Neuron (in vitro differentiated cells): ENCODE measurements around the gene DRAXIN.

Source experiments
- H2AFZ ChIP-seq: one replicate; pipeline ENCODE4 v1.6.1; 2013; ENCODE audit warnings: low read depth, mild to moderate bottlenecking, inconsistent platforms, low read length, moderate library complexity
- H3K27me3 ChIP-seq: one replicate; pipeline ENCODE4 v1.6.1; 2013; ENCODE audit warnings: low read length; ENCODE audit not compliant: insufficient read depth
- H3K36me3 ChIP-seq: one replicate; pipeline ENCODE4 v1.6.1; 2013; ENCODE audit warnings: low read length; ENCODE audit not compliant: insufficient read depth
- H3K4me1 ChIP-seq: one replicate; pipeline ENCODE4 v1.6.1; 2013; ENCODE audit warnings: low read length; ENCODE audit not compliant: insufficient read depth
- H3K4me3 ChIP-seq: 2 replicates; pipeline ENCODE4 v1.5.1; 2013; ENCODE audit warnings: mild to moderate bottlenecking, low read length, moderate library complexity
- H3K9me3 ChIP-seq: one replicate; pipeline ENCODE4 v1.6.1; 2013; ENCODE audit warnings: low read length

DRAXIN gene

DNA sequence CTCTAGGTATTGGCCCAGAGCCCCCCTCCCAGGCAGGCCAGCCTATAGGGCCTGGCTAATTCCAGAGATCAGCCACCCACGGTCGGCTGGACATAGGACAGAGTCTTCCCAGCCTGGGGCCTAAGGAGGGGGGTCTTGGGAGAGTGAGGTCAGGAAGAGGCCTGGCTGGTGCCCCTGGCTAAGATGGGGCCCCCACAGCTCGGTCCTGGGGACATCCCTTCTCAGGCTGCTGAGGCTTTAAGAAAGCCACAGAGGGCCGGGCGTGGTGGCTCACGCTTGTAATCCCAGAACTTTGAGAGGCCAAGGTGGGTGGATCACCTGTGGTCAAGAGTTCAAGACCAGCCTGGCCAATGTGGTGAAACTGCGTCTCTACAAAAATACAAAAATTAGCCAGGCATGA, 73.0 kb downstream of the DRAXIN start:
- Histone ChIP-seq H3K36me3 (no peaks in the 10 kb centered on the region), H2AFZ (no peak overlapping the region), H3K9me3 (no peaks in the 10 kb centered on the region), H3K4me3 (no peak overlapping the region), H3K4me1 (no peaks in the 10 kb centered on the region), H3K27me3 (peaks cover 32% of the 10 kb centered on the region)

DNA sequence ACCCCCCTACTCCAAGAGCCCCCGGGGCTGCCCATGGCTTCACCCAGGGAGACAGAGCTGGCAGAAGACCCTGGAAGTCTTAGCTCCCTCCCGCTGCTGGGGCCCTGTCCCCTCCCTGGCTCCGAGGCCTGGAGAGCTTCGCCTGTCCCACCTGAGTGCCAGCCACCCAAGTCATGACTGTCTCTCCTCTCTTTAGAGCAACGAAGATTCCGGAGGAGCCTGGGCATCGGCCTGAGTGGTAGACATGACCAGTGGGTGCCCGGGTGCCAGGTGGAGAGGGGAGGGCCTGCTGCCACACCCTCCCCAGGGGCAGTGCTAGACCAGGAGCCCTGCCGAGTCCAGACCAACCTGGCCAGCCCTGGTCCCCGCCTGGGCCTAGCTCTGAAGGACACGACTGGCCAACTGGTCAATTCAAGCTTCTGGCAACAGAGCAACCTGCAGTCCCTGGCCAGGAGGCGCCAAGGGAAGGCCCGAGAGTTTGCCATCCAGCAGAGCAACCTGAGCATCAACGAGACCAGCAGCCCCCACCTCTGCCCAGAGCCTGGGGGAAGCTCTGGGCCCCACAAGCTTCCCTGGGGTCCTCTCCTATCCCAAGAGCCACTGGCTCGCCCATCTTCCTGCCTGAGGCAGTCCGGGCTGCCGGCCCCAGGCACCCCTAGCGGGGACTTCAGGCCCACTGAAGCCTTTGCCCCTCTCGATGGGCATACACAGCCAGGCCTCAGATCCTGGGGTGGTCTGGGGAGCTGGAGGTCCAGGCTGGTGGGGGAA, 74.3 kb downstream of the DRAXIN start:
- Histone ChIP-seq H2AFZ (no peak overlapping the region), H3K9me3 (no peaks in the 10 kb centered on the region), H3K27me3 (peaks cover 29% of the 10 kb centered on the region)

DNA sequence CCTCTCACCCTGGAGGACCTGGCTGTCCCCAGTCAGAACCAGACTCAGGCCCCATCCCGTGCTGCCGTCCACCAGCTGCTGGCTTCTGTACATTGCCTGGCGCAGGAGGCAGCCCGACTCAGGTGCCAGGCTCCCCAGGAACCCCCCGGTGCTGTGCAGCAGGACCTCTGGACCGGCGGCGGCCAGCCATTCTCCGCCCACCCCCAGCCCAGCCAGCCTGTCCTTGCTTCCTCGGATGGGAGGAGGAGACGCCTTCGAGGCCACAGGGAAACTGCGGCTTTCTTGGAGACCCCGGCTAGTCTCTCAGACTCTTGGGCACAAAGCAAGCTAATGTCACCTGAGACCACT, 74.9 kb downstream of the DRAXIN start:
- Histone ChIP-seq H3K27me3 (peaks cover 24% of the 10 kb centered on the region), H3K4me3 (no peak overlapping the region), H3K4me1 (no peaks in the 10 kb centered on the region), H3K9me3 (no peaks in the 10 kb centered on the region), H2AFZ (no peak overlapping the region), H3K36me3 (no peaks in the 10 kb centered on the region)

More for the DNA sequence above, 74.3 kb downstream of the DRAXIN start:
- no peaks in the 10 kb centered on the region for H3K4me1 ChIP-seq
- no peak overlapping the region for H3K4me3 ChIP-seq
- no peaks in the 10 kb centered on the region for H3K36me3 ChIP-seq

DNA sequence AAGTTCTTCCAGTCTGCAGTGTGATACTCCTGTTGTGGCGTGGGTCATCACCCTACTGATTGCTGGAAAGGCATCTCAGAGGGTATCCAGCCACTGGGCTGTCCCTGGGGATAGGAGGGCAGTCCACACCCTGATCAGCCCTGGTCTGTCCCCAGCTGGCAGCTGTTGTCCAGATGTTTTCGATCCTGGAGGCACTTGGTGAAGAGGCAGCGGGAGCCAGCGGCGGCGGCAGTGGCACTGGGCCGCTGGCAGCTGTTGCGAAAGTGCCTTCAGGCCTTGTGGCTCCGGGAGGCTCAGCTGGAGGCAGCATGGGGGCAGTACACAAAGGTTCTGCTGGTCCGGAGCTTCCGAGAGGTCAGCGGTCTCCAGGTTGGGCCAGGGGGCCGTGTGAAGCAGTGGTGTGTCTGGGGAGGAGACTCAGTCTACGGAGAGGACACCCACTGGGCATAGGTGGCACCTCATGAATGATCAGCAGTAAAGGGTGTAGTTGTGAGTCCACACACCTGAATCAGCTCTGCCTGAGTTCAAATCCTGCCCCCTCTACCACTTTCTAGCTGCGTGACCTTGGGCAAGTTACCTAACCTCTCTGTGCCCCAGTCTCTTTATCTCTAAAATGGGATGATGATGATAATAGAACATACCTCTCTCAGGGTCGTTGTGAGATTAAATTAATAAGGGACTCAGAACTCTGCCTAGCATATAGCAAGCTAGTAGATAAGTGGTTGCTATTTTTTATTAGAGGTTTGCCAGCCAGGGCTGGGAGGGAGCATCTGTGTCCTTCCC, 76.6 kb downstream of the DRAXIN start:
- peaks cover 8% of the 10 kb centered on the region for H3K27me3 ChIP-seq
- H3K9me3 ChIP-seq = no peaks in the 10 kb centered on the region
- no peak overlapping the region for H3K4me3 ChIP-seq
- H3K36me3 ChIP-seq = no peaks in the 10 kb centered on the region
- H3K4me1 ChIP-seq = no peaks in the 10 kb centered on the region
- no peak overlapping the region for H2AFZ ChIP-seq

DNA sequence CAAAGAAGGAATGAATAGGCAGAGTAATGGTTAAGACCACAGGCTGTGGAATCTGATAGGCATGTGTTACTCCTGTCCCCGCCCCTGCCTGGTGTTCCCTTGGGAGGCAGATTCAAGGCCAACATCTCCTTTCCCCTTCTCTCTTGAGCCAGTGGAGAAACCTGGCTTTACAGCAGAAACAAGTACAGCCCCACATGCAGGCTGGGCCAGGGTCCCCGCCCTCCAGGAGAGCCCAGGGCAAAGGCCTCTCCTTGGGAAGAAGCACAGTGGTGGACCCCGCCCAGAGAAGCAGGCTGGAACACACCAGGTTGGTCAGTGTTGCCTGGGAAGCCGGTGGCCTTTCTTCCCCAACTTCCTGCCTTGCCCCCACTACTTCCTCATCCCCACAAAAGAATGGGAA, 77.3 kb downstream of the DRAXIN start:
- H3K27me3 ChIP-seq = peaks cover 5% of the 10 kb centered on the region
- no peaks in the 10 kb centered on the region for H3K4me1 ChIP-seq
- H3K4me3 ChIP-seq = no peak overlapping the region
- H3K36me3 ChIP-seq = no peaks in the 10 kb centered on the region
- H3K9me3 ChIP-seq = no peaks in the 10 kb centered on the region
- H2AFZ ChIP-seq = no peak overlapping the region

DNA sequence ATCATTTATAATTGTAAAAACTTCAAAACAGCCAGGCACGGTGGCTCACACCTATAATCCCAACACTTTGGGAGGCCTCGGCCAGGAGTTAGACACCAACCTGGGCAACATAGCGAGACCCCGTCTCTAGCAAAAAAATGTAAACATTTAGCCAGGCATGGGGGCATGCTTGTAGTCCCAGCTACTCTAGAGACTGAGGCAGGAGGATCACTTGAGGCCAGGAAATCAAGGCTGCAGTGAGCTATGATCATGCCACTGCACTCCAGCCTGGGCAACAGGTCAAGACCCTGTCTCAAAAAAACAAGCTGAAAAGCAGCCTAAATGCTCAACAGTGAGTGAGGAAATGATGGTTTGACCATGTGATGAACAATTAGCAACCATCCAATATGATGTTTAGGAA, 77.8 kb downstream of the DRAXIN start:
- Histone ChIP-seq H3K36me3 (no peaks in the 10 kb centered on the region), H3K27me3 (peaks cover 5% of the 10 kb centered on the region), H3K4me3 (no peak overlapping the region), H3K4me1 (no peaks in the 10 kb centered on the region), H2AFZ (no peak overlapping the region), H3K9me3 (no peaks in the 10 kb centered on the region)

DNA sequence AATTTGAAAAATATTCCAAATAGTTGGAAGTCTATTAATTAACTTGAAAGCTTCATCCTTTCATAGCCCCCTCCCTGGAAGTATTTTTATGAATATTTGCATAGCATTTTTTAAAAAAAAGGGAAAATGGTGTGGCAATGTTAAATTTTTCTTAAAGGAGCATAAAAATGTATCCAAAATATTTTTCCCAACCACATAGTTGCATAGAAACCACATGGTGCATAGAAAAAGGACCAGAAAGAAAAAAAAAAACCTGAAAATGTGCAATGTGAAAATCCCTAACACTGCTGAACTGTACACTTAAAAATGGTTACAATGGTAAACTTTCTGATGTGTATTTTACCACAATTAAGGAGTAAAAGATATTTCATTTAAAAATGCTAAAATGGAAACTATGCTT, 78.5 kb downstream of the DRAXIN start:
- H2AFZ ChIP-seq = no peak overlapping the region
- no peak overlapping the region for H3K4me3 ChIP-seq
- H3K9me3 ChIP-seq = no peaks in the 10 kb centered on the region
- H3K4me1 ChIP-seq = no peaks in the 10 kb centered on the region
- no peaks in the 10 kb centered on the region for H3K36me3 ChIP-seq
- H3K27me3 ChIP-seq = peaks cover 10% of the 10 kb centered on the region

DNA sequence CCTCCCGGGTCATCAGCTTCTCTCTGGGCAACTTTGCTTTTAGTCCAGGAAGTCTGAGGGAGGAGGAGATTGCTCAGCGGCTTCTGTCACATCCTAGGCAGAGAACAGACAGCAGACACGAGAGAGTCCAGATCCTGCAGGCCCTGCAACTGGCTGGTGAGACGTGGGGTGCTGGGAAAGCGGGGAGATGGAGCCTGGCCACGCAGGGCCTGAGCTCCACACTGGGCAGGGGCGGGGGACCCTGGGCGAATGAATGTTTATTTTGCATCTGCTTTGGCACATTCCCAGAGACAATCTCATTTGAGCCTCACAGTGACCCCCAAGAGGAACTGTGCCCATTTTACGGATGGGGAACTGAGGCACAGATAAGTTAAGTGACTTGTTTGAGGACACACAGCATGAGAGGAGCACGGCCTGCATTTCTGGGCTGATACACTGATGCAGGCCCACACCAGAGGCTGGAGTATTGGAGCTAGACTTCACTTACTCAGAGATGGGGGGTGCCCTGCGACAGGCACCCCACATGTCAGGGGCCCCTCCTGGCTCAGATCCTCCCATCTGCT, 80.1 kb downstream of the DRAXIN start:
- no peak overlapping the region for H2AFZ ChIP-seq
- peaks cover 16% of the 10 kb centered on the region for H3K27me3 ChIP-seq
- H3K36me3 ChIP-seq = no peaks in the 10 kb centered on the region
- no peak overlapping the region for H3K4me3 ChIP-seq
- no peaks in the 10 kb centered on the region for H3K4me1 ChIP-seq
- H3K9me3 ChIP-seq = no peaks in the 10 kb centered on the region

DNA sequence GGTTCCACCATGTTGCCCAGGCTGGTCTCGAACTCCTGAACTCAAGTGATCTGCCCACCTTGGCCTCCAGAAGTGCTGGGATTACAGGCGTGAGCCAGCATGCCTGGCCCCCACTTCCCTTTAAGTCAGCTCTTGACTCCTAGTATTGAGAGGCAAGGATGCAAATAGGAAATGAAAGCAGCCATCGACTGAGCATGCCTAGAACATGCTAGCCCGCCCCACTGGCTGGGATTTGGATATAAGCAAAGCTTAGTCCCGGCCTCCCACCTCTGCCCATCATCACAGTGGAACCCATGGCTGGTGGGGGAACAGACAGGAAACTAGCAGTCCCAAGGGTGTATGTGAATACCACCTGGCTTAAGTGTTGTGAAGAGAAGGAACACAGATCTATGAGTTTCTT, 80.9 kb downstream of the DRAXIN start:
- Histone ChIP-seq H3K4me1 (no peaks in the 10 kb centered on the region), H3K4me3 (no peak overlapping the region), H3K9me3 (no peaks in the 10 kb centered on the region), H3K27me3 (peaks cover 16% of the 10 kb centered on the region), H3K36me3 (no peaks in the 10 kb centered on the region), H2AFZ (no peak overlapping the region)

DNA sequence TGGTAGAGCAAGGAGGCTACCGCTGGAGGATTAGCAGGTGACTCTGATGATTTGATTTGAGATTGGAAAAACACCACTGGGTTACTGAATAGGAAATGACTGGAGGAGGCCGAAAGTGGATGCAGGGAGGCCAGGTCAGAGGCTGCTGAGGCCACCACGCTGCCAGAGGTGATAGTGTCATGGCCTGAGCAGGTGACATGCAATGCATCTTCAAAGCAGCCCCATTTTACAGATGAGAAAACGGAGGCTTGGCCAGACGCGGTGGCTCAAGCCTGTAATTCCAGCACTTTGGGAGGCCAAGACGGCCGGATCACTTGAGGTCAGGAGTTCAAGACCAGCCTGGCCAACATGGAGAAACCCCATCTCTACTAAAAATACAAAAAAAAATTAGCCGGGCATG, 83.2 kb downstream of the DRAXIN start:
- Histone ChIP-seq H3K4me1 (no peaks in the 10 kb centered on the region), H3K27me3 (peaks cover 16% of the 10 kb centered on the region), H3K9me3 (no peaks in the 10 kb centered on the region), H3K4me3 (no peak overlapping the region), H3K36me3 (no peaks in the 10 kb centered on the region), H2AFZ (no peak overlapping the region)
